SU-DHL-6 (cell line): Measurements from ENCODE around the gene KBTBD13.
"Not testable (repeated sequence)": the region's sequence is repeated elsewhere in the genome, so short reads cannot be mapped to it uniquely, and the experiment has no call there.

Experiments used
- H2AFZ ChIP-seq: fragments of 200-600 bp; sonication (generic); 2 replicates; pipeline ENCODE4 v1.6.1; 2014; ENCODE audit warnings: low read depth, mild to moderate bottlenecking, moderate library complexity, mixed read lengths, antibody characterized with exemption, low read length; ENCODE audit not compliant: severe bottlenecking
- H3F3A ChIP-seq: fragments of 200-600 bp; shearing (Covaris generic); 2 replicates; pipeline ENCODE4 v1.6.0; 2016; ENCODE audit warnings: antibody characterized with exemption, mild to moderate bottlenecking; ENCODE audit not compliant: insufficient read depth
- H3K27ac ChIP-seq: fragments of 200-600 bp; sonication (generic); 2 replicates; pipeline ENCODE4 v1.5.1; 2016; ENCODE audit warnings: low read depth, mild to moderate bottlenecking, low read length, moderate library complexity, mixed read lengths
- H3K27me3 ChIP-seq: fragments of 200-600 bp; sonication (generic), shearing (Covaris generic); 2 replicates; pipeline ENCODE4 v1.6.0; 2014; ENCODE audit warnings: mild to moderate bottlenecking, low read length
- H3K36me3 ChIP-seq: fragments of 200-600 bp; sonication (generic); 2 replicates; pipeline ENCODE4 v1.6.1; 2014; ENCODE audit warnings: mild to moderate bottlenecking, low read length, mixed read lengths
- H3K4me2 ChIP-seq: fragments of 300-600, 200-600 bp; shearing (Covaris generic), sonication (generic); 2 replicates; pipeline ENCODE4 v1.6.0; 2014; ENCODE audit warnings: low read length, low read depth, mild to moderate bottlenecking; ENCODE audit not compliant: poor library complexity, severe bottlenecking
- H3K4me3 ChIP-seq: fragments of 200-600 bp; sonication (generic); 2 replicates; pipeline ENCODE4 v1.5.1; 2014; ENCODE audit warnings: antibody characterized with exemption, low read length, mild to moderate bottlenecking, mixed read lengths; ENCODE audit not compliant: insufficient read depth, poor library complexity, severe bottlenecking
- H3K79me2 ChIP-seq: fragments of 200-600 bp; sonication (generic); 2 replicates; pipeline ENCODE4 v1.6.1; 2014; ENCODE audit warnings: mild to moderate bottlenecking, low read length, moderate library complexity; ENCODE audit not compliant: insufficient read depth
- H3K9ac ChIP-seq: fragments of 200-600 bp; sonication (generic); 2 replicates; pipeline ENCODE4 v1.7.0; 2014; ENCODE audit warnings: mild to moderate bottlenecking, low read length
- H3K9me2 ChIP-seq: fragments of 200-600 bp; sonication (generic); replicated peaks from 2 replicates; pipeline ENCODE4 v1.6.1; 2014; ENCODE audit warnings: low read length; ENCODE audit not compliant: insufficient read depth
- H3K9me3 ChIP-seq: fragments of 200-600 bp; sonication (generic); 2 replicates; pipeline ENCODE4 v1.6.1; 2014; ENCODE audit warnings: low read length, mixed read lengths; ENCODE audit not compliant: insufficient read depth
- H4K20me1 ChIP-seq: fragments of 200-600 bp; sonication (generic); 2 replicates; pipeline ENCODE4 v1.6.1; 2014; ENCODE audit warnings: low read depth, mild to moderate bottlenecking, antibody characterized with exemption, low read length, moderate library complexity, mixed read lengths
- EZH2phosphoT487 ChIP-seq: fragments of 200-600 bp; sonication (generic), shearing (Covaris generic); conservative IDR thresholded peaks from 2 replicates; pipeline ENCODE4 v1.6.1; 2018; ENCODE audit warnings: mild to moderate bottlenecking, antibody characterized with exemption, low read length, moderate library complexity, mixed read lengths
- TF ChIP-seq, protein P1 (sequence below): fragments of 200-600 bp; sonication (generic); IDR thresholded peaks from one replicate; pipeline ENCODE4 v1.5.1; 2017; ENCODE audit warnings: antibody characterized with exemption, mild to moderate bottlenecking, low read length, moderate library complexity; ENCODE audit not compliant: insufficient read depth, poor library complexity, severe bottlenecking

KBTBD13 gene

DNA sequence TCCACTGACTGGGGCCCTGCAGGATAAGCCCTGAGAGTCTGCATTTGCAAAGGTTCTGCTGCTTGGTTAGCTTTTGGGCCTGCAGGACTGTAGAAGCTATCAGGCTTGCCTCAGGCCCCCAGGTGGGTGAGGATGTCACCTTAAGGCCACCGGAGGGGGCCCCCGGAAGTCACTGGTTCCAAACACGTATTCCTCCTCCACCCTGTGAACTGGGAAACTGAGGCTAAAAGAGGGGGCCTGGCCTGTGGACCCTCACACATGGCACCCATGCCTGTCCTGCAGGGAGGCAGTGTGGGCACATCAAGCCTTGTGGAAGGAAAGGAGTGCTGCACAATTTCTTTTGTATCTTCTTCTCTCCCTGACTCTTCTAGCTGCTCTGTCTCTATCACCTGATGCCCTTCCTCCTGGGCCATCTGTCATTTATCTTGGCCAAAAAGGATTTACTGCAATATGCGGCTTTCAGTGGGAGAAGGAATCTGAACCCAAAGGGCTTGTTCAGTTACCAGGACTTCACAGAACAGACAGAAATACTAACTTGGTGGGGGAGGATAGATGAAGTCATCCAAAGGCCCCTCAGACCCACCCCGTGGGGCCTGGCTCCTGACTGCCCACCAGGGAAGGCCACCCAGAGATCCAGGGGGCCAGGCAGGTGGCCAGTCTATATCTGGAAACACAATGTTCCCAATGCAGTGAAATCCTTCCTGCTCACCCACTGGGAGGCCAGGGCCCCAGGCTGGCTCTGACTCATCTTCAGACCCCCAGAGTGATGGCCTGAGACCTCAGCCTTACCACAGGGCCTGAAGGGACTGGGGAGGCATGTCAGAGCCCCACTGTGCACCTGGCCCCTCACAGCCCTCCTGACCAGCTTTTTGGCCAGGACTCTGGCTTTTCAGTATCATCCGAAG lies 20.2 kb downstream of the KBTBD13 start:
- no peaks in the 10 kb centered on the region for H3K79me2 ChIP-seq
- H3K27me3 ChIP-seq, result no peaks in the 10 kb centered on the region
- H2AFZ ChIP-seq, result no peak overlapping the region
- H3K9me2 ChIP-seq, result no peaks in the 10 kb centered on the region
- no peaks in the 10 kb centered on the region for H3K36me3 ChIP-seq
- H3K4me3 ChIP-seq, result no peak overlapping the region
- no peaks in the 10 kb centered on the region for H3K9me3 ChIP-seq
- no peaks in the 10 kb centered on the region for H3F3A ChIP-seq
- H3K9ac ChIP-seq, result no peak overlapping the region
- H3K4me2 ChIP-seq, result no peak overlapping the region
- no peaks in the 10 kb centered on the region for H4K20me1 ChIP-seq
- TF ChIP-seq, protein P1, sequence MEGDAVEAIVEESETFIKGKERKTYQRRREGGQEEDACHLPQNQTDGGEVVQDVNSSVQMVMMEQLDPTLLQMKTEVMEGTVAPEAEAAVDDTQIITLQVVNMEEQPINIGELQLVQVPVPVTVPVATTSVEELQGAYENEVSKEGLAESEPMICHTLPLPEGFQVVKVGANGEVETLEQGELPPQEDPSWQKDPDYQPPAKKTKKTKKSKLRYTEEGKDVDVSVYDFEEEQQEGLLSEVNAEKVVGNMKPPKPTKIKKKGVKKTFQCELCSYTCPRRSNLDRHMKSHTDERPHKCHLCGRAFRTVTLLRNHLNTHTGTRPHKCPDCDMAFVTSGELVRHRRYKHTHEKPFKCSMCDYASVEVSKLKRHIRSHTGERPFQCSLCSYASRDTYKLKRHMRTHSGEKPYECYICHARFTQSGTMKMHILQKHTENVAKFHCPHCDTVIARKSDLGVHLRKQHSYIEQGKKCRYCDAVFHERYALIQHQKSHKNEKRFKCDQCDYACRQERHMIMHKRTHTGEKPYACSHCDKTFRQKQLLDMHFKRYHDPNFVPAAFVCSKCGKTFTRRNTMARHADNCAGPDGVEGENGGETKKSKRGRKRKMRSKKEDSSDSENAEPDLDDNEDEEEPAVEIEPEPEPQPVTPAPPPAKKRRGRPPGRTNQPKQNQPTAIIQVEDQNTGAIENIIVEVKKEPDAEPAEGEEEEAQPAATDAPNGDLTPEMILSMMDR, result no peak
- no peak for TF ChIP-seq EZH2phosphoT487
- no peak overlapping the region for H3K27ac ChIP-seq

DNA sequence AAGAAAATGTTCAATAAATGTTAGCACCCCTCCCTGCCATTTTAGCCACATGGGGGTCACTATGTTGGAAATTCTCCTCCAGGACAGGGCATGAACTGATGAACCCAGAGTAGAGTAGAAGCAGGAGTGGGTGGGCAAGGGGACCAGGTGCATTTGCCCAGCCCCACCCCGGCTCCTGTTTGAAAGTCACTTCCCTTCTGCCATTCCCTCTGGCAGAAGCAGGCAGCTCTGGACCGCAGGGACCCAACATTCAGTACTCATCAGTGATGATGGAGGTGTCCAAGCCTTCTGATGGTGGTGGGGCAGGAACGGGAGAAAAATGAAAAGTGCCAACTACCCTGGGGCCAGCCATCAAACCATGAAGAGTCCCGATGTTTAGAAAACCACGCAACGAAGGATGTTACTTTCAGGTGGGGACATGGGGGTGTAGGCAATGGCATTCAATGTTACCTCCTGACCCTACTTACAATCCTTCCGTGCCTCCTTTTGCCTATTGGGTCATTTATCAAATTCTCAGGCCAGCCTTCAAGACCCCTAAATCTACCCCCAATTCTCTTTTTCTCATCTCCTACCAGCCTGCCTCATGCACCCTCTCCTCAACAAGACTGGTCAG lies 21.2 kb downstream of the KBTBD13 start:
- H3K79me2 ChIP-seq, result no peaks in the 10 kb centered on the region
- H4K20me1 ChIP-seq, result no peaks in the 10 kb centered on the region
- H3K9me3 ChIP-seq, result no peaks in the 10 kb centered on the region
- no peaks in the 10 kb centered on the region for H3K27me3 ChIP-seq
- H3K9me2 ChIP-seq, result no peaks in the 10 kb centered on the region
- TF ChIP-seq, protein P1, result no peak
- no peak for TF ChIP-seq EZH2phosphoT487
- no peak overlapping the region for H3K4me3 ChIP-seq
- no peaks in the 10 kb centered on the region for H3F3A ChIP-seq
- H3K4me2 ChIP-seq, result no peak overlapping the region
- H3K9ac ChIP-seq, result no peak overlapping the region
- no peak overlapping the region for H3K27ac ChIP-seq
- no peaks in the 10 kb centered on the region for H3K36me3 ChIP-seq
- H2AFZ ChIP-seq, result no peak overlapping the region

DNA sequence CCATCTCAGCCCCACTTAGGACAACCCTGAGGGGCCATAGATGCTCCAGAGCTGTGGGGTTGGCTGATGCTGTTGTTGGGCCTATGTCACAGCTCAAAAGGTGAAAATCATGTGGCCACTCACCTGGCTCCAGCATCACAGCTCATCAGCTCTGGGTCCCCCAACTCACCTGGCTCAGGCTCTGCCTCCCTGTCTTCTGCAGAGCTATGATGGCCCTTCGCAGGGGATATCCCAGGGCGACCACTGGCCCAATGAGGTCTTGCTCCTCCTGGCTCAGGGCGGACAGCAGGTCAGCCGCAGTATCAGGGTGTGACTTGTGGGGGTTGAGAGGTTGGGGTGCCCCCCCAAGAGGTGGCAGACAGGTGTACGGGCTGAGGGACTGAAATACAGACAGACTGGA lies 22.8 kb downstream of the KBTBD13 start:
- H3K9me3 ChIP-seq, result no peaks in the 10 kb centered on the region
- no peak overlapping the region for H3K27ac ChIP-seq
- no peaks in the 10 kb centered on the region for H3F3A ChIP-seq
- H3K27me3 ChIP-seq, result no peaks in the 10 kb centered on the region
- no peak overlapping the region for H3K4me3 ChIP-seq
- no peaks in the 10 kb centered on the region for H3K36me3 ChIP-seq
- TF ChIP-seq EZH2phosphoT487, result no peak
- TF ChIP-seq, protein P1, result no peak
- H3K9me2 ChIP-seq, result no peaks in the 10 kb centered on the region
- H3K9ac ChIP-seq, result no peak overlapping the region
- H3K79me2 ChIP-seq, result no peaks in the 10 kb centered on the region
- no peaks in the 10 kb centered on the region for H4K20me1 ChIP-seq
- H3K4me2 ChIP-seq, result no peak overlapping the region
- H2AFZ ChIP-seq, result no peak overlapping the region

DNA sequence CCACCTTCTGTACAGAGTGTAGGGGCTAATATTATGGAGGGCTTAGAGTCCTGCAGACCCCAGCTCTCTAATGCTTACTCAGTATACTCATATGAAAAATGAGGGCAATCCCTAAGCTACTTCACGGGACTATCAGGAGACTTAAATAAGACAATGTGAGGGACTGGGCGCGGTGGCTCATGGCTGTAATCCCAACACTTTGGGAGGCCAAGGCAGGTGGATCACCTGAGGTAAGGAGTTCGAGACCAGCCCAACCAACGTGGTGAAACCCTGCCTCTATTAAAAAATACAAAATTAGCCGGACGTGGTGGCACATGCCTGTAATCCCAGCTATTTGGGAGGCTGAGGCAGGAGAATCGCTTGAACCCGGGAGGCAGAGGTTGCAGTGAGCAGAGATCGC lies 23.3 kb downstream of the KBTBD13 start:
- H3K36me3 ChIP-seq, H2AFZ ChIP-seq, H3K9ac ChIP-seq, H3K4me2 ChIP-seq, H3K79me2 ChIP-seq, H3K4me3 ChIP-seq, H3F3A ChIP-seq, H3K27me3 ChIP-seq, H3K27ac ChIP-seq, H3K9me3 ChIP-seq, H4K20me1 ChIP-seq, H3K9me2 ChIP-seq: not testable (repeated sequence)
